ENCODE data around the gene PTPRS.

PTPRS gene

DNA sequence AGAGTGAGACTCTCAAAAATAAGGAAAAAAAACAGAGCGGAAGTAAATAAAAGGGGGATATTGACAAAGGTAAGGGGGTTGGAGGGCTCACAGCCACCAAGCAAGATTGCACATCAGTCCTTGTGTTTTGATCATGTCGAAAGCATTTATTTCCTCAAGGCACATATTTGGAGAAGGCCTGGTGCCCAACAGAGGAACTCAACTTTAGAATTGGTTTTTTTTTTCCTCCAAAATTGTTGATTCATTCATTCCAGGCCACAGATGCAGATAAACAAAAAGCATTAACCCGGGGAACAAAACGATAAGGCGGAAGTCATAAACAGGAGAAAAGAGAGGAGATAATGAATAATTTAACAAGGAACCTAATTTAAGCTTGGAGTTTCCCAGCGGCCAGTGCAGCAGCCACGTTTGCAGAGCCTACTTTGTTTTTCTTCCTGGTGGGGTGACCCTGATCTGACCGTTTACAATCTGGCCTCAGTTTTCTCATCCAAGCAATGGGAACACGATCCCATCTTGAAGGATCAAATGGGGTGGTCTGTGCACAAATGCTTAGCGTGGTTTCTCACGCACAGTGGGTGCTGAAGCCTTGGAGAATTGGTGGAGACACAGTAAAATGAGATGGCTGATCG is 2.1 kb upstream of the PTPRS start:
- TF ChIP-seq SUZ12 (IDR thresholded peaks at IDR 0.05; ENCODE audit: extremely low read depth, insufficient read depth, insufficient read length) (no peak), ZNF274 (IDR thresholded peaks at IDR 0.05; ENCODE audit: low read depth, low read length) (no peak), YY1 (IDR thresholded peaks at IDR 0.05; ENCODE audit: insufficient read depth, insufficient read length) (no peak)
- H3K9ac ChIP-seq (ENCODE audit: insufficient read length, low read depth): no peak overlapping the region
- peaks cover 10% of the 10 kb centered on the region for H3K4me1 ChIP-seq (ENCODE audit: insufficient read depth, insufficient read length)
- DNase-seq (ENCODE audit: low read depth, low spot score): no peak
- H3K4me3 ChIP-seq (ENCODE audit: insufficient read length, low read depth): no peak overlapping the region
- H3K36me3 ChIP-seq (ENCODE audit: insufficient read depth, insufficient read length, low read length): peaks cover 4% of the 10 kb centered on the region
- H3K27me3 ChIP-seq (ENCODE audit: insufficient read depth, insufficient read length): peaks cover 9% of the 10 kb centered on the region
- peaks cover 10% of the 10 kb centered on the region for H3K9me3 ChIP-seq (ENCODE audit: insufficient read depth, low read length)

DNA sequence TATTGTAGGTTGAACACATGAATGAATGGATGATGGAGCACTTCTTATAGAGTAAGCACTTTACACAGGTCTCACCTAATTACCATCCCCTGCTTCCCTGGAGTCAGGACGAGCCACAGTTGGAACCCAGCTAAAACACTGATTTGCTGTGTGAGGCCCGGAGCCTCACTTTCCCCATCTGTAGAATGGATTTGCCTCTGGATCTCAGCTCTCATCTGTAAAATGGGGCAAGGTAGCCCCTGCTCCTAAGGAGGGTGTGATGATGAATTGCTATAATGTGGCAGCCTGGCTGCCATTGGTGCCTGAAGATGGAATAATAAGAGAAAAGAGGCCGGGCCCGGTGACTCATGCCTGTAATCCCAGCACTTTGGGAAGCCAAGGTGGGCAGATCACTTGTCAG is 1.4 kb upstream of the PTPRS start:
- no peak overlapping the region for H3K4me3 ChIP-seq (ENCODE audit: insufficient read length, low read depth)
- peaks cover 5% of the 10 kb centered on the region for H3K9me3 ChIP-seq (ENCODE audit: insufficient read depth, low read length)
- H3K4me1 ChIP-seq (ENCODE audit: insufficient read depth, insufficient read length): peaks cover 15% of the 10 kb centered on the region
- H3K27me3 ChIP-seq (ENCODE audit: insufficient read depth, insufficient read length): peaks cover 9% of the 10 kb centered on the region
- no peak for DNase-seq (ENCODE audit: low read depth, low spot score)
- no peak overlapping the region for H3K9ac ChIP-seq (ENCODE audit: insufficient read length, low read depth)
- peaks cover 7% of the 10 kb centered on the region for H3K36me3 ChIP-seq (ENCODE audit: insufficient read depth, insufficient read length, low read length)
- TF ChIP-seq SUZ12 (IDR thresholded peaks at IDR 0.05; ENCODE audit: extremely low read depth, insufficient read depth, insufficient read length) (no peak), YY1 (IDR thresholded peaks at IDR 0.05; ENCODE audit: insufficient read depth, insufficient read length) (no peak), ZNF274 (IDR thresholded peaks at IDR 0.05; ENCODE audit: low read depth, low read length) (no peak)

DNA sequence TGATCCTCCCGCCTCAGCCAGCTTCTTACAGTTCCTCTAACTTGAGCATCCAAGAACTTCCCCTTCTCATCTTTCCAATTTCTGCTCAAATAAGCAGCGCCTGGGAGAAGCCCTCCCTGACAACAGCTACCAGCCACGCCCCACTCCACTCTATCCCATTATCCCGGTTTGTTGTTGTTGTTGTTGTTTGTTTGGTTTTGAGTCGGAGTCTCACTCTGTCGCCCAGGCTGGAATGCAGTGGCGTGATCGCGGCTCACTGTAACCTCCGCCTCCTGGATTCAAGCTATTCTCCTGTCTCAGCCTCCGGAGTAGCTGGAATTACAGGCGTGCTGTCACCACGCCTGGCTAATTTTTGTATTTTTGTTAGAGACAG is 822 bp upstream of the PTPRS start:
- TF ChIP-seq YY1 (IDR thresholded peaks at IDR 0.05; ENCODE audit: insufficient read depth, insufficient read length): no peak
- Histone ChIP-seq H3K9ac (ENCODE audit: insufficient read length, low read depth) (no peak overlapping the region), H3K27me3 (ENCODE audit: insufficient read depth, insufficient read length) (peaks cover 9% of the 10 kb centered on the region), H3K4me3 (ENCODE audit: insufficient read length, low read depth) (no peak overlapping the region), H3K4me1 (ENCODE audit: insufficient read depth, insufficient read length) (peaks cover 13% of the 10 kb centered on the region), H3K36me3 (ENCODE audit: insufficient read depth, insufficient read length, low read length) (peaks cover 7% of the 10 kb centered on the region), H3K9me3 (ENCODE audit: insufficient read depth, low read length) (peaks cover 5% of the 10 kb centered on the region; the same call in 1 of the 2 replicates)
- DNase-seq (ENCODE audit: low read depth, low spot score): no peak

DNA sequence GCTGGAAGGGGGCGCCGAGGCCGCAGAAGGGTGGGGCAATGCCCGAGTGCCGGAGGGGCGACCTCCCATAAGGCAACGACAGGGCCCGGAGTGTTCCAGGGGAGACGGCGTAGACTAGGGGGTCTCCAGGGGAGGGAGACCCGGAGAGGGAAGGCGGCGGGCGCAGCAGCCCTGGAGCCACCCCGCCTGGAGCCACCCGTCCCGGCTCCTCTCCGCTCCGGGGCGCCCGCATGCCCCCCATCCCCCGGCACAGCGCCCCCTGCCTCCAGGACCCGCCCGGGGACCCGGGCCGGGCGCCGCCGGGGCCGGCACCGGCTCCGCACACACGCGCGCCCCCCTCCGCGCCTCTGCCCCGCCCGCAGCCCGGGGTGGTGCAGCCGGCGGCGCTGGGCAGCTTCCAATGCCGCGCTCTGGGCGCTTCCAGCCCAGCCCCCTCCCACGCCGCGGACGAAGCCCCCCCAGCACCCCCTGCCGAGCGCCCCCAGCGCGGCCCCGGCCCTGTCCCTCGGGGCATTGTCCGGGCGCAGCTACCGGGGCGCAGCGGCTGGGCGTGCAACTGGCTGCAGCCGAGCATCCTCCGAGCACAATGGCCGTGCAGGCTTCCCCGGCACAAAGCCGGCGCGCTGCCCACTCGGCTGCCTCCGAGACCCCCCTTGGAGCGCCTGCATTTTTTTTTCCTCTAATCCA is 519 bp downstream of the PTPRS start:
- H3K4me3 ChIP-seq (ENCODE audit: insufficient read length, low read depth): peak overlapping the region; percentile 74
- peaks cover 5% of the 10 kb centered on the region; the same call in 1 of the 2 replicates for H3K9me3 ChIP-seq (ENCODE audit: insufficient read depth, low read length)
- peaks cover 13% of the 10 kb centered on the region for H3K36me3 ChIP-seq (ENCODE audit: insufficient read depth, insufficient read length, low read length)
- TF ChIP-seq YY1 (IDR thresholded peaks at IDR 0.05; ENCODE audit: insufficient read depth, insufficient read length): no peak
- TF ChIP-seq ZNF274 (IDR thresholded peaks at IDR 0.05; ENCODE audit: low read depth, low read length): no peak
- H3K4me1 ChIP-seq (ENCODE audit: insufficient read depth, insufficient read length): peaks cover 9% of the 10 kb centered on the region
- peaks cover 9% of the 10 kb centered on the region for H3K27me3 ChIP-seq (ENCODE audit: insufficient read depth, insufficient read length)
- DNase-seq (ENCODE audit: low read depth, low spot score): no peak
- peak overlapping the region; percentile 92 for H3K9ac ChIP-seq (ENCODE audit: insufficient read length, low read depth)

DNA sequence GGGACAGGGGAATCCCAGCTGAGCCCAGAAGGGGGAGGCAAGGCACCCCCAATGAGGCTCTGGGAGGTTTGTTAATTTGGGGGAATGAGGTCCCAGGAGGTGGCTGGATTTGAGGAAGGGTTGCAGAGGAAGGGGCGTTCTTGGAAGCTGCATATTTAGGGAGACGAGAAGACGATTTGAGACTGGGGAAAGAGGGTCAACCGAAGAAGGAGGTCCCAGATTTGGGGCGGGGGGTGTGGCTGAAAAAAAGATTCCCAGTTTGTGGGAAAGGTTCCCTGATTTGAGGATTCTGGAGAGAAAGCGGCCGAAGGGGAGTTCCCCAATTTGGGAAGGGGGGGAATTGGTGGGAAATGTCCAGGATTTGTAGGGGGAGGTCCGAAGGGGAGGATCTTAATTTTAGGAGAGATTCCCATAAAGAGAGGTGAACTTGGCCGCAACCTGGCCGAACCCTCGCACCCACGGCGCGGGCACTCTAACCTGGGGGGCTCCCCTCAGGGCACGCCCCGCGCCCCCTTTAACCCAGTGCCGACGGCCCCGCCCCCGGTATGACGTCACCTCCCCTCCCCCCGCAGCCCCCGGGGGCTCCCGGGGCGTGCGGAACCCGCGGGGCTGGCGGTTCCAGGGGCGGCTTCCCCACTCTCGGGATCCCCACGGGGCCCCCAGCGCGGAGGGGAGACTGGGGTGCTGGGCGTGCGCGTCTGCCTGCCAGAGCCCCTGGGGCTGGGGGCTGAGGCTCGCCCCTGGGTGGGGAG is 1.2 kb downstream of the PTPRS start:
- peak overlapping the region; percentile 92 for H3K9ac ChIP-seq (ENCODE audit: insufficient read length, low read depth)
- TF ChIP-seq YY1 (IDR thresholded peaks at IDR 0.05; ENCODE audit: insufficient read depth, insufficient read length): no peak
- TF ChIP-seq ZNF274 (IDR thresholded peaks at IDR 0.05; ENCODE audit: low read depth, low read length): no peak
- TF ChIP-seq SUZ12 (IDR thresholded peaks at IDR 0.05; ENCODE audit: extremely low read depth, insufficient read depth, insufficient read length): no peak
- H3K27me3 ChIP-seq (ENCODE audit: insufficient read depth, insufficient read length): peaks cover 9% of the 10 kb centered on the region
- DNase-seq (ENCODE audit: low read depth, low spot score): no peak
- peaks cover 9% of the 10 kb centered on the region for H3K4me1 ChIP-seq (ENCODE audit: insufficient read depth, insufficient read length)
- peaks cover 20% of the 10 kb centered on the region for H3K36me3 ChIP-seq (ENCODE audit: insufficient read depth, insufficient read length, low read length)
- H3K4me3 ChIP-seq (ENCODE audit: insufficient read length, low read depth): peak overlapping the region; percentile 74
- H3K9me3 ChIP-seq (ENCODE audit: insufficient read depth, low read length): peaks cover 5% of the 10 kb centered on the region; the same call in 1 of the 2 replicates

DNA sequence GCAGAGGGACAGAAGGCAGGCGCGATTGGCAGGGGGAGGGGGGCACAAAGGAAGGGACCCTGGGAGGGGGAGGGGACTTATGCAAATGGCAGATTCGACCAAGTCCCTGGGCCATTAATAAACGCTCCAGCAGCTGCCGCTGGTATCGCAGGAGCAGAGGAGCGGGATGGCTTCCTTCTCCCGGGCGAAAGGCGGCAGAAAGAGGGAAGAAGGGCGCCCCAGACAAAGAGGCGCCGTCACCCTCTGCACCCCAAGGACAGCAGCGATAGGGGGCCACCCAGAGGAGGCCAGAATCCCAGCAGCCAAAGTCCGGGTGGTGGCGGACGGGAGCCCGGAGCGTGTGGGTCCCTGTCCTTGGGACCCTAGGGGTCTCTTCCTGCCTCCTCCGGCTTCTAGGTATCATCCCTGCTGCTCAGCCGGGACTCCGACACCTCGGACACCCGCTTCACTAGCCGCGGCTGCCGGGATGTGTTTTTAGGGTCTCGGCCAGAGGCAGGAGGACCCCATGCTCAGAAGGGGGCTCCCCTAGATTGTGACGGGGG is 1.9 kb downstream of the PTPRS start:
- no peak for DNase-seq (ENCODE audit: low read depth, low spot score)
- Histone ChIP-seq H3K4me3 (ENCODE audit: insufficient read length, low read depth) (peak overlapping the region; percentile 74), H3K9me3 (ENCODE audit: insufficient read depth, low read length) (peaks cover 5% of the 10 kb centered on the region; the same call in 1 of the 2 replicates)

More for the DNA sequence above, 1.9 kb downstream of the PTPRS start:
- TF ChIP-seq ZNF274 (IDR thresholded peaks at IDR 0.05; ENCODE audit: low read depth, low read length): no peak
- no peak for TF ChIP-seq YY1 (IDR thresholded peaks at IDR 0.05; ENCODE audit: insufficient read depth, insufficient read length)
- no peak for TF ChIP-seq SUZ12 (IDR thresholded peaks at IDR 0.05; ENCODE audit: extremely low read depth, insufficient read depth, insufficient read length)
- Histone ChIP-seq H3K4me1 (ENCODE audit: insufficient read depth, insufficient read length) (peaks cover 9% of the 10 kb centered on the region), H3K36me3 (ENCODE audit: insufficient read depth, insufficient read length, low read length) (peaks cover 27% of the 10 kb centered on the region), H3K27me3 (ENCODE audit: insufficient read depth, insufficient read length) (peaks cover 9% of the 10 kb centered on the region), H3K9ac (ENCODE audit: insufficient read length, low read depth) (peak overlapping the region; percentile 92)
